ENCODE data around the gene CDC26.

GRCh38 chr9:113254991-113255390 lies 20.4 kb downstream of the CDC26 start:
- TF ChIP-seq, protein P1, sequence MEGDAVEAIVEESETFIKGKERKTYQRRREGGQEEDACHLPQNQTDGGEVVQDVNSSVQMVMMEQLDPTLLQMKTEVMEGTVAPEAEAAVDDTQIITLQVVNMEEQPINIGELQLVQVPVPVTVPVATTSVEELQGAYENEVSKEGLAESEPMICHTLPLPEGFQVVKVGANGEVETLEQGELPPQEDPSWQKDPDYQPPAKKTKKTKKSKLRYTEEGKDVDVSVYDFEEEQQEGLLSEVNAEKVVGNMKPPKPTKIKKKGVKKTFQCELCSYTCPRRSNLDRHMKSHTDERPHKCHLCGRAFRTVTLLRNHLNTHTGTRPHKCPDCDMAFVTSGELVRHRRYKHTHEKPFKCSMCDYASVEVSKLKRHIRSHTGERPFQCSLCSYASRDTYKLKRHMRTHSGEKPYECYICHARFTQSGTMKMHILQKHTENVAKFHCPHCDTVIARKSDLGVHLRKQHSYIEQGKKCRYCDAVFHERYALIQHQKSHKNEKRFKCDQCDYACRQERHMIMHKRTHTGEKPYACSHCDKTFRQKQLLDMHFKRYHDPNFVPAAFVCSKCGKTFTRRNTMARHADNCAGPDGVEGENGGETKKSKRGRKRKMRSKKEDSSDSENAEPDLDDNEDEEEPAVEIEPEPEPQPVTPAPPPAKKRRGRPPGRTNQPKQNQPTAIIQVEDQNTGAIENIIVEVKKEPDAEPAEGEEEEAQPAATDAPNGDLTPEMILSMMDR (IDR thresholded peaks at IDR 0.05), result no peak
- TF ChIP-seq POLR2A (IDR thresholded peaks at IDR 0.05; ENCODE audit: low read depth), result no peak
- TF ChIP-seq POLR2AphosphoS5 (IDR thresholded peaks at IDR 0.05), result no peak
